Tibial nerve (tissue), 4 donors: ENCODE data around the gene TBX5. TPM values are rescaled to one million over a fixed set of nuclear protein-coding genes. Genes with fewer than 3 reads are reported as not detected.

Experiments
- DNase-seq, 2 donors: peaks; one replicate each; pipeline ENCODE4 v3.0.0-alpha.2; 2019; ENCODE audit warnings: low spot score in 2 of 2
- H3K27ac ChIP-seq, 4 donors: fragments of 200-600 bp; sonication (generic) in 3 of 4; one replicate each; pipeline ENCODE4 v1.5.1; 2017 to 2019; ENCODE audit warnings: mild to moderate bottlenecking in 1 of 4
- H3K27me3 ChIP-seq, 2 donors: fragments of 200-600 bp; sonication (generic) in 1 of 2; one replicate each; pipeline versions ENCODE4 v1.5.1 to v1.6.0; 2017 to 2019
- H3K36me3 ChIP-seq, 3 donors: fragments of 200-600 bp; sonication (generic); one replicate each; pipeline ENCODE4 v1.5.1; 2018 to 2019
- H3K4me1 ChIP-seq, 4 donors: fragments of 200-600 bp; sonication (generic) in 3 of 4; one replicate each; pipeline ENCODE4 v1.5.1; 2017 to 2019
- H3K4me3 ChIP-seq, 4 donors: fragments of 200-600 bp; sonication (generic) in 3 of 4; one replicate each; pipeline ENCODE4 v1.5.1; 2017 to 2019; ENCODE audit warnings: mild to moderate bottlenecking in 1 of 4, moderate library complexity in 1 of 4
- H3K9me3 ChIP-seq, 4 donors: fragments of 200-600 bp; sonication (generic) in 3 of 4; one replicate each; pipeline ENCODE4 v1.5.1; 2017 to 2019
- EP300 ChIP-seq, 2 donors: sonication (generic); formaldehyde crosslinking; IDR thresholded peaks; one replicate each; pipeline ENCODE4 v1.6.1; 2017; ENCODE audit warnings: antibody characterized with exemption in 2 of 2, mild to moderate bottlenecking in 1 of 2
- POLR2A ChIP-seq, 2 donors: fragments of 450-650 bp; IDR thresholded peaks; one replicate each; pipeline ENCODE4 v1.6.1; 2017; ENCODE audit warnings: antibody characterized with exemption in 2 of 2, mild to moderate bottlenecking in 2 of 2, moderate library complexity in 2 of 2
- WGBS, 2 donors: methylation state at CpG; one replicate each; pipeline ENCODE4 v1.1.5; 2018; 5-methylcytosine and 5-hydroxymethylcytosine counted together
- total RNA-seq, 4 donors: library from RNA; depleted of rRNA; stranded (reverse); fragments of >200 nt; gene quantifications; one replicate each; pipeline ENCODE4 v1.1.0, GENCODE V29; 2016
- TF ChIP-seq, protein P1 (sequence below), 5 experiments: fragments of 200-600 bp in 3 of 5; fragments of 450-650 bp in 2 of 5; sonication (generic) in 3 of 5; IDR thresholded peaks; one replicate each; pipeline ENCODE4 v1.5.1; 2016 to 2019; ENCODE audit warnings: antibody characterized with exemption in 5 of 5, mild to moderate bottlenecking in 3 of 5, moderate library complexity in 2 of 5

The TBX5 gene
- total RNA-seq, 4 donors from 2014 or later, result not detected

GRCh38 chr12:114420182-114420943 lies 14.4 kb upstream of the TBX5 start:
- H3K27ac ChIP-seq, result no peak overlapping the region
- H3K36me3 ChIP-seq, result no peaks in the 10 kb centered on the region
- no peaks in the 10 kb centered on the region for H3K4me1 ChIP-seq
- peaks cover 0 to 24% of the 10 kb centered on the region in 2 donors for H3K27me3 ChIP-seq
- no peak overlapping the region for H3K4me3 ChIP-seq
- peaks cover 0 to 3% (median 0%) of the 10 kb centered on the region in 4 donors for H3K9me3 ChIP-seq
- no peak for DNase-seq
- no peak for TF ChIP-seq EP300 (IDR thresholded peaks at IDR 0.05)
- no peak for TF ChIP-seq POLR2A (IDR thresholded peaks at IDR 0.05)
- TF ChIP-seq, protein P1, sequence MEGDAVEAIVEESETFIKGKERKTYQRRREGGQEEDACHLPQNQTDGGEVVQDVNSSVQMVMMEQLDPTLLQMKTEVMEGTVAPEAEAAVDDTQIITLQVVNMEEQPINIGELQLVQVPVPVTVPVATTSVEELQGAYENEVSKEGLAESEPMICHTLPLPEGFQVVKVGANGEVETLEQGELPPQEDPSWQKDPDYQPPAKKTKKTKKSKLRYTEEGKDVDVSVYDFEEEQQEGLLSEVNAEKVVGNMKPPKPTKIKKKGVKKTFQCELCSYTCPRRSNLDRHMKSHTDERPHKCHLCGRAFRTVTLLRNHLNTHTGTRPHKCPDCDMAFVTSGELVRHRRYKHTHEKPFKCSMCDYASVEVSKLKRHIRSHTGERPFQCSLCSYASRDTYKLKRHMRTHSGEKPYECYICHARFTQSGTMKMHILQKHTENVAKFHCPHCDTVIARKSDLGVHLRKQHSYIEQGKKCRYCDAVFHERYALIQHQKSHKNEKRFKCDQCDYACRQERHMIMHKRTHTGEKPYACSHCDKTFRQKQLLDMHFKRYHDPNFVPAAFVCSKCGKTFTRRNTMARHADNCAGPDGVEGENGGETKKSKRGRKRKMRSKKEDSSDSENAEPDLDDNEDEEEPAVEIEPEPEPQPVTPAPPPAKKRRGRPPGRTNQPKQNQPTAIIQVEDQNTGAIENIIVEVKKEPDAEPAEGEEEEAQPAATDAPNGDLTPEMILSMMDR (IDR thresholded peaks at IDR 0.05), result no peak
- 55 to 59% methylated on average over 8 of the region's 8 CpGs for WGBS, 2 donors

- H3K27me3 ChIP-seq, result peaks cover 0 to 67% of the 10 kb centered on the region in 2 donors
Measured at GRCh38 chr12:114416028-114416427, 10.1 kb upstream of the TBX5 start.

GRCh38 chr12:114415525-114415868 lies 9.6 kb upstream of the TBX5 start:
- 30 to 32% methylated on average over 7 of the region's 7 CpGs for WGBS, 2 donors
- TF ChIP-seq EP300 (IDR thresholded peaks at IDR 0.05) (no peak), POLR2A (IDR thresholded peaks at IDR 0.05) (no peak)
- TF ChIP-seq, protein P1 (IDR thresholded peaks at IDR 0.05), result no peak
- peaks cover 0 to 73% of the 10 kb centered on the region in 2 donors for H3K27me3 ChIP-seq
- H3K4me1 ChIP-seq, result no peaks in the 10 kb centered on the region
- no peak overlapping the region for H3K27ac ChIP-seq
- no peak overlapping the region for H3K4me3 ChIP-seq
- H3K9me3 ChIP-seq, result no peaks in the 10 kb centered on the region
- no peak for DNase-seq
- H3K36me3 ChIP-seq, result no peaks in the 10 kb centered on the region

More at GRCh38 chr12:114416028-114416427, 10.1 kb upstream of the TBX5 start:
- TF ChIP-seq, protein P1 (IDR thresholded peaks at IDR 0.05), result no peak
- WGBS, 2 donors, result 64% methylated on average over 3 to 4 of the region's 4 CpGs
- H3K4me3 ChIP-seq, result no peak overlapping the region
- no peaks in the 10 kb centered on the region for H3K9me3 ChIP-seq
- H3K4me1 ChIP-seq, result no peaks in the 10 kb centered on the region
- no peak overlapping the region for H3K27ac ChIP-seq
- DNase-seq, result no peak
- H3K36me3 ChIP-seq, result no peaks in the 10 kb centered on the region

GRCh38 chr12:114414866-114415524 lies 9.1 kb upstream of the TBX5 start:
- H3K4me3 ChIP-seq, result no peak overlapping the region
- no peaks in the 10 kb centered on the region for H3K36me3 ChIP-seq
- 29% methylated on average over 11 of the region's 11 CpGs for WGBS, 2 donors
- TF ChIP-seq EP300 (IDR thresholded peaks at IDR 0.05), result no peak
- TF ChIP-seq, protein P1 (IDR thresholded peaks at IDR 0.05), result no peak
- no peak for TF ChIP-seq POLR2A (IDR thresholded peaks at IDR 0.05)
- peaks cover 0 to under 1% (median 0%) of the 10 kb centered on the region in 4 donors for H3K4me1 ChIP-seq
- H3K9me3 ChIP-seq, result no peaks in the 10 kb centered on the region
- H3K27ac ChIP-seq, result no peak overlapping the region
- DNase-seq, result no peak
- peaks cover 0 to 78% of the 10 kb centered on the region in 2 donors for H3K27me3 ChIP-seq
